Pulmonary artery endothelial cell (primary cell): ENCODE results near the gene EBLN2. TPM values are rescaled to one million over a fixed set of nuclear protein-coding genes. Genes with fewer than 3 reads are reported as not detected.

Source experiments
- DNase-seq: peaks from one replicate; pipeline ENCODE4 v3.0.0-alpha.2; 2011; ENCODE audit warnings: low read depth, low spot score
- total RNA-seq: library from RNA; depleted of rRNA; stranded (reverse); fragments of >200 nt; gene quantifications from 2 replicates; pipeline ENCODE4 v1.2.3, GENCODE V29; 2014

EBLN2 gene
- total RNA-seq, 1 donor from 2014 or later = 4.2 TPM

- no peak for DNase-seq
Observed at GRCh38 chr3:73107215-73107614, 45.8 kb downstream of the EBLN2 start.

- DNase-seq = no peak
Observed at GRCh38 chr3:73107676-73108187, 46.3 kb downstream of the EBLN2 start.

- no peak for DNase-seq
Observed at GRCh38 chr3:73108750-73109149, 47.3 kb downstream of the EBLN2 start.

GRCh38 chr3:73110530-73110929 lies 49.1 kb downstream of the EBLN2 start:
- DNase-seq = no peak

Other genes starting within 250 kb of the EBLN2 start
- gene SHQ1, start 213.2 kb upstream of the EBLN2 start, total RNA-seq = 19.3 and 25.1 TPM in 2 replicates
- gene GXYLT2, start 173.6 kb upstream of the EBLN2 start, total RNA-seq = 0.40 and 0.88 TPM in 2 replicates
- 61.9 and 88.1 TPM in 2 replicates for gene PPP4R2, start 64.8 kb upstream of the EBLN2 start, total RNA-seq